NCI-H2196 treated with DMSO at 0.1 percent for 48 hours (cell line): ENCODE results near the gene WFDC6.
"Not testable (repeated sequence)": the region's sequence is repeated elsewhere in the genome, so short reads cannot be mapped to it uniquely, and the experiment has no call there.

Experiments used
- DNase-seq: peaks from one replicate; lab custom pipeline; 2025; ENCODE audit not compliant: unreplicated experiment; lab: John Stamatoyannopoulos, UW

WFDC6 gene

GRCh38 chr20:45539382-45539781, at the start of gene WFDC6:
Gene WFDC6, minus strand, starts transcription at chr20:45539482. Its CDS starts 75 bp downstream, at chr20:45539407.
- DNase-seq, result no peak

- no peak for DNase-seq
Measured at GRCh38 chr20:45588800-45589199, 49.5 kb upstream of the WFDC6 start.

- DNase-seq, result not testable (repeated sequence)
Measured at GRCh38 chr20:45585986-45586385, 46.7 kb upstream of the WFDC6 start.

- DNase-seq, result not testable (repeated sequence)
Measured at GRCh38 chr20:45584294-45584693, 45.0 kb upstream of the WFDC6 start.

GRCh38 chr20:45583502-45583901, 44.2 kb upstream of the WFDC6 start:
- DNase-seq, result no peak

- DNase-seq, result no peak
Measured at GRCh38 chr20:45581702-45582101, 42.4 kb upstream of the WFDC6 start.

GRCh38 chr20:45579184-45579583, 39.9 kb upstream of the WFDC6 start, which contains the start of gene WFDC8:
Gene WFDC8, minus strand, starts transcription at chr20:45579284. Its CDS starts 37 bp downstream, at chr20:45579247.
- DNase-seq, result no peak

- no peak for DNase-seq
Measured at GRCh38 chr20:45578231-45578630, 38.9 kb upstream of the WFDC6 start.

- DNase-seq, result no peak
Measured at GRCh38 chr20:45576995-45577394, 37.7 kb upstream of the WFDC6 start.

- no peak for DNase-seq
Measured at GRCh38 chr20:45575931-45576330, 36.6 kb upstream of the WFDC6 start.

- not testable (repeated sequence) for DNase-seq
Measured at GRCh38 chr20:45569650-45570049, 30.4 kb upstream of the WFDC6 start.

GRCh38 chr20:45564760-45565276, 25.5 kb upstream of the WFDC6 start:
- no peak for DNase-seq

GRCh38 chr20:45555198-45555597, 15.9 kb upstream of the WFDC6 start:
- DNase-seq, result no peak

GRCh38 chr20:45552456-45552855, 13.2 kb upstream of the WFDC6 start:
- DNase-seq, result no peak

- no peak for DNase-seq
Measured at GRCh38 chr20:45550765-45551164, 11.5 kb upstream of the WFDC6 start.

GRCh38 chr20:45548410-45548809, 9.1 kb upstream of the WFDC6 start:
- DNase-seq, result no peak

GRCh38 chr20:45547206-45547770, 8.0 kb upstream of the WFDC6 start, which contains the start of gene EPPIN:
Gene EPPIN, minus strand, starts transcription at chr20:45547401. Its CDS starts 44 bp downstream, at chr20:45547357.
- no peak for DNase-seq

GRCh38 chr20:45545754-45546453, 6.6 kb upstream of the WFDC6 start:
- DNase-seq, result no peak

- DNase-seq, result no peak
Measured at GRCh38 chr20:45545351-45545750, 6.1 kb upstream of the WFDC6 start.

GRCh38 chr20:45538209-45538799, 978 bp downstream of the WFDC6 start:
- DNase-seq, result no peak

GRCh38 chr20:45527294-45527693, 12.0 kb downstream of the WFDC6 start:
- no peak for DNase-seq

GRCh38 chr20:45523821-45524220, 15.5 kb downstream of the WFDC6 start:
- no peak for DNase-seq
